ENCODE measurements around the gene CLEC2L.

GRCh38 chr7:139567647-139568345 lies 44.3 kb downstream of the CLEC2L start:
- no peak for TF ChIP-seq EP300 (IDR thresholded peaks at IDR 0.05; ENCODE audit: borderline replicate concordance in 1 of 2, low read depth in 2 of 2, low read length in 2 of 2)
- TF ChIP-seq CTCF (IDR thresholded peaks at IDR 0.05; ENCODE audit: control extremely low read depth in 1 of 3, insufficient read depth in 1 of 3, low read depth in 1 of 3, low read length in 3 of 3) = no peak
- no peak for TF ChIP-seq SP1 (IDR thresholded peaks at IDR 0.05; ENCODE audit: low read depth, low read length)
- no peak for TF ChIP-seq ASH2L (IDR thresholded peaks at IDR 0.05; ENCODE audit: low read length)
- TF ChIP-seq RNF2 (IDR thresholded peaks at IDR 0.05; ENCODE audit: borderline replicate concordance, low read depth, low read length, missing control alignments, poor library complexity, severe bottlenecking) = no peak
- no peak for TF ChIP-seq JUN (IDR thresholded peaks at IDR 0.05; ENCODE audit: low read depth, low read length)
- no peak for TF ChIP-seq POLR2A (IDR thresholded peaks at IDR 0.05; ENCODE audit: control extremely low read depth in 1 of 2, low read depth in 2 of 2, low read length in 2 of 2)
- TF ChIP-seq EGR1 (IDR thresholded peaks at IDR 0.05; ENCODE audit: borderline replicate concordance, low read depth, low read length) = no peak

Measured in H1 (cell line).